Activated gamma-delta T cell treated with Interleukin-2 at 50 U/mL for 16 hours (primary cell): Measurements from ENCODE around the gene LRRC4.

Experiments used
- DNase-seq: peaks from one replicate; pipeline ENCODE4 v3.0.0-alpha.2; 2020

LRRC4 gene

DNA sequence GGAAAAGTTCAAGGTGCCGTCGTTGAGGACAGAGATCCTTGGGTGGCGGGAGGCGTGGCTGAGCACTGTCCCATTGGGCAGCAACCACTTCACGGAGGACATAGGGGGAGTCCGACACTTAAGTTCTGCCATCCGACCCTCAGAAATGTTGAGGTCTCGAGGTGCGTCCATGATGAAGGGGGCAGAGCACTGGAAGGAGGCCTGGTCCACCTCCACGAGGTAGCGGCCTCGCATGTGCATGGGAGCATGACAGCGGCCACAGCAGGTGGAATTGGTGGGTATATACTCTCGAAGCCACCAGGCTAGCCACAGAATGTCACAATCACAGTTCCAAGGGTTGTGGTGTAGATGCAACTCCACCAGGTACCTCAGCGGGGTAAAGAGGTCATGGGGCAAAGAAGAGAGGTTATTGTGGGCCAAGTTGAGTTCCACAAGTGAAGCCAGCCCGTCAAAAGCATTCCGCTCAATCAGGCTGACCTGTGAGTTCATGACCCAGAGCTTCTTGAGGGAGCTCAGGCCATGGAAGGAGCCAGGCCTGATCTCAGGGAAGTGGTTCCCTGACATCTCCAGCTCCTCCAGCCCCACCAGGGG lies 1.7 kb downstream of the LRRC4 start:
- DNase-seq, result no peak

DNA sequence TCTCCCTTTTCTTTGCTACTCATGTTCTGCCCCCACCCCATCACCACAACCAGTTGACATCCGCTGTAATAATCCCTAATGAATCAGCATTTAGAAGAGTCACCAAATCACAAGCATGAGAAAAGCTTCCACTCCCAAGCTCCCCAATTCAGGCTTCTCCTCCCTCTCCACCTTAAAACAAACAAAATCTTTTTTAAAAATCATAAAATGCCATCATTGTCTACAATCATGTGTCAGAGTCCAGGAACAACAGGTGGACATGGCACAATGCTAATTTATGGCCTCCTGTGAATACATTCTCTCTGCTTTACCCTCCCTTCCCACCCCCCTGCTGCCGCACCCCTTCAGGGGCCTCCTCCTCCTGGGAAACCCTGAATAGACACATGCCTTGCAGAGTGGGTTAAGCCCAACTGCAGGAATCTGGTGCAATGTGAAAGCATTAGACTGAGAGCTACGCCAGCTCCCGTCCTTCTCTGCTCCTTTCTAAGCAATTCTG lies 3.7 kb downstream of the LRRC4 start:
- no peak for DNase-seq

DNA sequence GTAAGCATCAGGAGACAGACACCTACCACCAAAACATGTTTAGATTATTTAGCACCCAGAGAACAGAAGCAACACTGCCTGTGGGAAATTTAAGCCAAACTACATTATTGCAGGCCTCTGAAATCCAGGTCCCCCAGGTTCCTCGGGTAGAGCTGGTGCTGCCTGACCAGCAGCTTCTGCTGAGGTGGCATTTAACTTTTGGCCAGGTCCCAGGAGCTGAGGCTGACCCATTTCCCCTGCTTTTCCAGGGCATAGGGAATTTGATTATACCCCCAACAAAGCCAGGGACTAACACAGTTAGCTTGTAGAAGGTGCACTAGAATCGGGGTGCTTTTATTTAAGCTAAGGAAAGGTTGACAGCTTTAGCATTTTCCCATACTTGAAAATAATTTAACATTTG lies 4.7 kb downstream of the LRRC4 start:
- DNase-seq, result no peak

DNA sequence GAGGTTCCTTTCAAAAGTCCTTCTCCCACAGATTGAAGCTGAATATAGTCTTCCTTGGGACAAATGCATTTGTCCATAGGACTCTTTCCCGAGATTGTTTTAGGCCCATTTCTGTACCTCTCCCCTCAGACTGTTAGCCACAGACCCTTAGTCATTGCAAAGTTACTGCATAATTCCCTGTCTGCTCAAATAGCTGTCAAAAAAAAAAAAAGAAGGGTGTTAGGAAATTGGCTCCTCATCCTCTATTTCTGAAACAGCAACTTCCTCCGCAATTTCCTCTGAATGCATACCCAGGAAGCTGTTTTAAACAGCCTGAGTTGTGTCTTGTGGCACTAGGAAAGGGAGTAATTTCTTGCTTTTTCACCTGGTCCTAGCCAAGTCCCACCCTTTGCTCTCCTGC lies 5.4 kb downstream of the LRRC4 start:
- no peak for DNase-seq

DNA sequence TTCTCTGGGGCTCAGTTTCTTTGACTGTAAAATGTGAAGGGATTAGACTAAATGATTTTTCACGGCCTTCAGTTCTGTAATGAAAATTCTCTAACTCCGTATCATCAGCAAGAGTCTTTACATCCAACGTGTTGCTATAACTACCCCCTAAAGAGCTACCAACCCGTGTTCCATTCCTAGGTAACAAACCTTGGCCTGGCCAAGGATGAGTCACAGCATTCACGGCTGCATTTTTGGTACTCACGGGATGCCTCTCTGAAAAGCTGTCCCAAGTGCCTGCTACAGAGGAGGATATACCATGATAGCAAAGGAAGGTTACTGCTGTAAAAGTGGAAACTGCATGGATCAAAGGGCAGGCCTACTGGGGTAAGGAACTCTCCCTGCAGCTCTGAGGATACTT lies 5.9 kb downstream of the LRRC4 start:
- DNase-seq, result no peak

DNA sequence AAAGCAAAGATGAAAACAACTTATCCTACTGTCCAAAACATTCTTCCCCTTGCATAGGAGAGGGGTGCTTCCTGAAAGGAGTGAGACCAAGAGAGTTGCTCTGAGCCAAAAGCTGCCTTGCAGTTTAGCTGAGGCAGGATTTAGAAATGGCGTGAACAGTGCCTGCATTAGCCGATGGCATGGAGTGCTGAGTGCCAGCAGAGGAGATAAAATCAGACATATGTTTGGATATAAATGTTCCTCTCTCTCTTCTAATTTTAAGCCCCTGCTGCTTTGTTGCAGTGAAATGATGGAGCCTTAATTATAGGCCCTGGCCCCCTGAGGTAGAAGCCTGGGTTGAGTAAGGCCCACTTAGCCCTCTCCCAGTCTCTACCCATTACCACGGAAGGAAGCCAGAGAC lies 7.1 kb downstream of the LRRC4 start:
- no peak for DNase-seq

DNA sequence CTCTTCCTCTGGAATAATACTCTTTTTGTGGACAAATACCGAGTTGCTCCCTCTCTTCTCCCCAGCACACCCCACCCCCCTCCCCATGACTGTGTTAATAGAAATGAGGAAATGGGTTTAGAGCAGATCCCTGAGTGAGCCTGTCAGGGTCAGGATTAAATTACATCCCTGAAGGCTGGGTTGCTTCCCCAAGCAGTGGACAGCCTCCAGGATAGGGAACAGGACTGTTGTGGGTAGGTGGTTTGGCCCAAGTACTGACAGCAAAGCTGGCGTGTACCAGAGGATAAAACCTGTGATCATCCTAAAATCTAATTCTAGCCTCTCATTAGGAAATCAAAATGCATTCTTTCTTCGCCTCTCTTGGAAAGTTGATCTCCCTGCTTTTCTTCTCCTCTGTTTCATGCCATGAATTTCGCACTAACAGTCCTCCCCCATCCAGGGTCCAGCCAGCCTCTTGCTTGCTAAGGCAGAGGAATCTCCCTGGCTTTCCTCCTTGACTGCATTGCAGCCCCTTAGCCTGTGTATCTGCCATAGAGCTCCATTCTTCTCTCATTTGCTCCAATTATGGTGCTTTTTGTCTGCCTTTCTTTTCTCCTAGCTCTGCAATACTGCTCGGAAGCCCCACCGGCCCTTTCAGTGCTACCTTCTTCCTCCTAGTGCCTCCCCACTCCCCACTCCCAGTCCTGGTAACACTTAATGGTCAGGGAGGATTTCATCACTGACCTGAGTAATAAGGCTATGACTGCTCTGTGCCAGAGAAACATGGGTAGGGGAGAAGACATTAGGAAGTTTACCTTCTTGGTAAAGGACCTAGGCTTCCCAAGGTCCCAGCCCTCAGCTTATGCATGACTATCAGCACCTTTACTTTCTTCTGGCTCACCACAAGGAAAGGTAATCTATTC lies 8.4 kb downstream of the LRRC4 start:
- DNase-seq, result no peak

DNA sequence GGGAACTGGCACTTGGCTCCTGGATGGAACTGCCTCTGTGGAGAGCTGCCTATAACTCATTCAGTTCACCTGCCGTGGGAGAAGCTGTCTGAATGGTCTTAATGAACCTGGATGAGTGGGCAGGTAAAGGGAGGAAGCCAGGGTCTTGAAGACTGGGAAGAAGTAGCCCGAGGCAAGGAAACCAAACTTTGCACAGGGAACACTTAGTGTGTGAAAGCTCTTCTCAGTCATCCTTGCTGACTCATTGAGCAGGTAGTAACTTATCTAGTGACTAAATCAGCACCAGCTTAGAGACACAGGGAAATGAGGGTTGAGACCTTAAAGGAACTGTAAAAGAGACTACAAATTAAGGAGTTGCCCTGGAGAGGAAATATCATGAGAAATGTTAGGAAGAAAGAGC lies 9.9 kb downstream of the LRRC4 start:
- DNase-seq, result no peak

DNA sequence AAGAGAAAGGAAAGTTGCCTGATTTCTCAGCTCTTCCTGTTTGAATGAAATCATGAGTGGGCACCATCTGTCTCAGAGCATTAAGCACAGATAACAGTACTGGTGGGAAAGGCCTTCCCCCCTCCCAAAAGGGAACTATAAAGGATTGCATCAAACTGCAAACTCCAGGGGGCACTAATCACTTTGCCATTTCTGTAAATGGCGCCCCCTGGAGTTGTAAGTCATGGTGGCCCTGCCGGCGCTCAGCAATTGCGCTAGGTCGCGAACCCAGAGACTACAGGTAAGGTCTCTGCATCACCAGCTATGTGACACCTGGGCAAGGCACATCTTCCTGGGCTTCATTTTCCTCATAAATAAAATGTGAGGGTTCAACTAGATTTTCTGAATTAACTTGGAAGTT lies 11.1 kb downstream of the LRRC4 start:
- DNase-seq, result no peak

DNA sequence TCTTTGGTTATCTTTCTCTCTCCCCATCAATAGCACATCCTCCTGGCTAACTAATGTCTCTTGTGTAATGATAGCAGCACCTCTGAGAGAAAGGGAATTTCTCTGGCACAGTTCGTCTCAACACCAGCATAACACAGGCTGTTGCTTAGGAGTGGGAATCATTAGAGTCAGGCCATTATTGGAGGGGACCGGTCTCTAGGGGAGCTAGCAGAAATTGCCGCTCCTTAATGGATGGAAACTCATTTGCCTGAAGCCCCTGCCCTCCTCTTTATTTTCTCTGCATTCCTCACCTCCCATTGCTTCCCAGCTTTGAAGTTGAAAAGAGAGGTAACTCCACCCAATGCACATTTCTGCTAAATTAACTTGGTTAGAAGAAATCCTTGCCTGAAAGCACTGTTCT lies 11.9 kb downstream of the LRRC4 start:
- no peak for DNase-seq

DNA sequence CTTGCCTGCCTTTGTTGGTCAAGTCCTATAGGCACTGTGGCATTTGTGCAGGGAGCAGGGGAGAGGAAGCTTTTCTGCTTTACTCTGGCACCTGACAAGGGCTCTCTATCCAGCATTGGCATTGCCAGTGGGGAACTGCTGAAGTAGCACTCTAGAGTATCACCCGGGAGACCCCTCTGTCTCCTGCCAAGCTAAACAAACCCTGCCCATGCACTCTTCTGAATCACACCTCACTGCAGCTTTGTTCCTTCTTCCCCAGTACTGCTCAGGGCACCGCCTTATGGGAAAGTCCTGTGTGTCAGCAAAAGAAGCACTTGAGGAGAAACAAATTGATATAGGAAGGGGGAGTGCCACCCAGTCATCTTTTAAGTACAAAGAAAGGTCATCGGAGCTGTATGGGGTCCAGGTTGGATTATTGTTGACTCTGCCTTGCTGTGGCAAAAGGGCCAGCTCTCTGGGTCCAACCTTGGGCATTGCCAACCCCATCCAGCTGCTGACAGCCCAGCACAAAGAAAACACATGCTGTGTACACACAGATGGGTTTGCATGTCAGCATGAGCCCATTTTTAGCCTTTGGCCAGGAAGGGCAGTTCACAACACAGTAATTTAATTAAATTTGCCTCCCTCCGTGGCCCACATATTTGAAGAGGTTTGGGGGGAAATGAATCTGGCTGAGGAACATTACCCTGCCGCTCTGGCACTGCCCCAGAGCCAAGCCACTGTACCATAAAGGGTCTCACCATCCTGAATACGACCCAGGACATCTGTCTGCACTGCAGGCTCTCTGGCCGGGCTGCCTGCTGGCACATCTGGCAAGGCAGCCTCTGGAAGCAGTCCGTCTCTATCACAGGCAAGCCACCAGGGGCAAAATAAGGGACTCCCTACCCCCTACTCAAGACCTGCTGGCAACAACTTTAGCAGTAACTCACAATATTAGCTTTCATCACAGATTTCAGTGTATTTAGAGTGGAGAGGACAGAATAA lies 13.1 kb downstream of the LRRC4 start:
- DNase-seq, result no peak

DNA sequence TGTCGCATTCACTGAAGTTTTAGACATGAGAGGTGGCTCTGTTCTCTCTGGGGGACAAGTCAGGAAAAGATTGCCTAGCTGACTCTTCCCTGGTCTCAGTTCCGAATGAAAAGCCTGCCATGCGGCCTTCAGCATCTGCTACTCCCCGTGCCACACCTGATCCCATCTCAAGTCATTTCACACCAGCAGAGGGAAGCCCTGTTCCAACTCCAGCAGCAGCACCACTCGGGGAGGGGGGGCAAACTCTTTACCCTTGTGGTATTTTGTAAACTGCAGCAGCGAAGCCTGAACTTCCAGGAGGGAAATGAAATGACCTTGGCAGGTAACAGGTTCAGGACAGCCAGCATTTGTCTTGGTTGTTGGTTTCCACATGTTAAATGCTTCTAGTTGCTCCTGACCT lies 13.8 kb downstream of the LRRC4 start:
- DNase-seq, result no peak

DNA sequence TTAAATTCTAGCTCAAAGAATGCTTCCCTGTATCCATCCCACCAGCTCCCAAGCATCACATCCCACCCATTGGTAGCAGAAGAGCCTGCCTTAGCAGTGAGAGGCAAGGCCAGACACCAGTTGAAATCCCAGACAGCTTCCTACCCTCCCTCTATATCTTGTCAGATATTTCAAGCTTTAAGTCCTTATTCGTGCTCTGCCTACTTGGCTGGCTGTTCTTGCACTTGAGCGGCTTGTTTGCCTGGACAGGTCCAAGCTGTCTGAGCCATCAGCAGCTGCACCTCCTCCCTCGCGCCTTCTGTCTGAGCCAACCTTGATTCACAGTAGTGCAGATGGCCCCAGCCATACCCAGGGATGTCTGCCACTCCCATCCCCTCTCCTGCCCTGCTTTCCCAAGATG lies 16.4 kb downstream of the LRRC4 start:
- DNase-seq, result no peak

DNA sequence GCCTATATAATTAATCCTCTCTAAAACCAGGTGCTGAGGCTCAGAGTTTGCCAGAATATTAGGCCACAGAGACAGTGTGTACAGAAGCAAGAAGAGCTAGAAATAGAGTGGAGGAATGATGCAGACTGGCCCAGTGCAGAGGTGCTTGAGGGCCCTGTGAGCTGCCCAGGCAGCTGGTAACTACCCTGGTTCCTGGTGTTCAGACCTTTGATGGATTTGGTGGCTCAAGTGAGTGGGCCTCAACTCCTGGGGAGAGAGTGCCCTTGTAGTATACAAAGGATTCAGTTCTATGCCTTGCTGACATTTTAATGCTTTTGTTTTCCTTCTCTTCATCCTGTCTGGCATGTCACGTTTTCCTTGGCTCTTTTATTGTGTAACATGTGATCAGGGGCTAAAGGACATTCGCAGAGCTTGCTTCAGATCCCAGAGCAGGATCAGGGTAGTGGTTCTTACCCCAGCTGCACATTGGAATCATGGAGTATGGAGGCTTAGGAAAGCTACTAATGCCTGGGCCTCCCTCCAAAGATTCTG lies 20.0 kb downstream of the LRRC4 start:
- no peak for DNase-seq

DNA sequence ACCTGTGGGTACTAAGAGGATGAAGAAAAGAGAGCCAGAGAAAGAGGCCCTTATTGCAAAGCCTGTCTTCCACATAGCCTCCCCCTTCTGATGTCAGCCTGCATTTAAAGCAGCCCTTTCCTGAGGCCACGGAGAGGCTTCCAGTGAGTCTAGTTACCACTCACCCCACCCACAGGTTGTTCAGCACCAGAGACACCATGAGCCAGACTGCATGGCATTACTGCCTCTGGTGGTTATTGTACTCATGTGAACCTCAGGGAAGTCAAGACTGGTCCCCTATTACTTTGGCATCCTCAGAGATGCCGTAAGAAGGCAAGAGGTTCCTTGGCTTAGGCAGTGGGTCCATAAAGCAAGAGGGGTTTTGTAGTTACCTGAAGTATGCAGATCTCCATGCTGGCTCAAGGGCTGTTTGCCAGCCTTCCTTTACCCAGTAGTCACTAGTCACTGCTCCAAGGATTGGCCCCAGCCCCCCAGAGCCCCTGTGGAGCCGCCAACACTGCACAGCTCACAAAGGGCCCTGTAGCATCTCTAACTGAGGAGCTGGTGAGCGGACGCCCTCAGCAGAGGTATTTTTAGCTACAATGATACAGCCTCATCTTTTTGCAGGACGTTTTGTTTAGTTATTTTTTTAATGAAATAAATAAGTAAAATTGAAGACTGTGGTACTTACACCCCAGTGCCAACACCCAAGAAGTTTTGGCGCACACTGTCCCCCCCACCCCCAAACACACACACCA lies 20.7 kb downstream of the LRRC4 start:
- DNase-seq, result no peak

DNA sequence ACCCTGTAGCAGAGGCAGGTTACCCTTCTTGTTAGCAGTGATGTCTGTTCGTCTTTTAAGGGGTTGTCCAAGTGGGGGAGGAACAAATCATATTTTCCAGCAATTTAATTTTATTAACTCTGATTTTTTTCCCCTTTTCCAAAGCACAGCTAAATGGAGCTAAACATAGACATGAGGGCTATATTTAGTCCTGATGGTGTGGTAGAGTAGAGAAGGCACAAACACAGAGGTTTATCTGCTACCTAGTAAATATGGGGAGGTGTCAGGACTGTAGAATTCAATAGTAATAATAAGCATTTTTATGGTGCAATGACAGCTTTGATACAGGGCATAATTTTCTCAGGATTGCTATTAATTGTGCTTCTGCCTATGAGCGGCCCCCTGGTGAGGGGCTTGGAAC lies 22.5 kb downstream of the LRRC4 start:
- no peak for DNase-seq

DNA sequence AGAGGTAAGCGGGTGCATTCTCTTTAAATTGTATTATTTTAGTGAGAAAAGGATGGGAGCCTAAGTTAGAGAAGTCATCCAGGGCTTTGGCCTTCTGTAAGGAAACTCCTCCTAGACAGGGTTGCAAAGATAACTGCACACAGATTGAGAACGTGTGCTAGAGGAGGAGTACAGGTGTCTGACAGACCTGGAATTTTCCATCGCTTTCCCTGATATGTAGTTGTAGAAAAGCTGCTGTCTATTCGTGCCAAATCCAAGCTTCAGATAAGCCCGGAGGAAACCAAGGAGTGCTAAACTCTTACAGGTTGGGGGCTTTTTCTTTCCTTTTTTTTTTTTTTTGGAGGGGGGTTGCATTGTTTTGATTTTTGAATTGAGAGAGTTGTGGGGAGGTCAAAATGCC lies 23.1 kb downstream of the LRRC4 start:
- no peak for DNase-seq

DNA sequence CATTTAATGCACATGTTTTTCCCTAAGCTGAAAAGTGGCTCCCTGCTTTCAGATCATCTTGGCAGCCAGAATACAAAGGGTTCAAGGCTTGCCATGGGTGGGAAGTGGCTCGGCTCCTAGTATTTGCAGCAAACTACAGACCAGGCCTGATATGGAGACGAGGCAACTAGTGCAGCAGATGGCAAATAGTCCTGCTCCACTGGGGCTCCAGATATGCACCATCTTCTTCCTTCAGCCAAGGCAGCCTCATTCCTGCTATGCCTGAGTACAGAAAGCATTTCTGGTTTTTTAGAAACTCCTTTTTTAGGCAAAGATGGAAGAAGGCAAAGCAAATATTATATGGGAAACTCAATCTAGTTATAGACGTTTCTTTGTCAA lies 23.9 kb downstream of the LRRC4 start:
- no peak for DNase-seq

DNA sequence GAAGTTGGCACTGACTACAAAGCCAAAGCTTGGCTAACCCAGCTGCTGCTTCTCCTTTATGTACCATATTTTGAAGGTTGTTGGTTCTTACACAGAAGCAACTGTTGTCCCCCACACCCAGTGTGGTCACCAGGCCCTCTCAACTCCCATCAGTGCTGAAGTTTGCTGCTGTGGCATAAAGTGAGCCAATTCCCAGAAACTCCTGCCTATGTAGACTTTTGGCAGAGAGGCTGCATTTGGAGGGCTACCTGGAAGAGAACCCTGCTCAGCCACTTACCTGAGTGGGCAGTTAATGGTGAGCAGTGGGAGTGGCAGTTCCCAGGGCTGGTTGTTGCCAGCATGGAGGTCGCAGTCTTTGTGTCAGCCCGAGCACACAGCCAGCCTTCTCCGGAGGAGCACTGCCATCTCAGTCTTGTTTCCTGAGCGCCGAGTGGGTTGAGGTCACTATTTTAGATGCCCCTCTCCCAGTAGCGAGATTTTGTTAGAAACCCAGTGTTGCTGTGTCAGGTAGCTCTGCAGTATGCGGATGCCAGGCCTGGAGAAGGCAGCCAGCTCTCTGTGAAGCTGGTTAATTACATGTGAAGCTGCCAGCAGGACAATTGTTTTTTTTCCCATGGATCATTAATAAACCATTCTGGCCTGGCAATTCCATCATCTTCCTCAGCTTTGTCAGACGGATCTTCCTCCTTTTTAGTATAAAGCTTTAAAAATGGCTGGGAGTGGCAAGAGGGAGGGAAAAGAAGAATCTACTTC lies 24.5 kb downstream of the LRRC4 start:
- DNase-seq, result no peak

DNA sequence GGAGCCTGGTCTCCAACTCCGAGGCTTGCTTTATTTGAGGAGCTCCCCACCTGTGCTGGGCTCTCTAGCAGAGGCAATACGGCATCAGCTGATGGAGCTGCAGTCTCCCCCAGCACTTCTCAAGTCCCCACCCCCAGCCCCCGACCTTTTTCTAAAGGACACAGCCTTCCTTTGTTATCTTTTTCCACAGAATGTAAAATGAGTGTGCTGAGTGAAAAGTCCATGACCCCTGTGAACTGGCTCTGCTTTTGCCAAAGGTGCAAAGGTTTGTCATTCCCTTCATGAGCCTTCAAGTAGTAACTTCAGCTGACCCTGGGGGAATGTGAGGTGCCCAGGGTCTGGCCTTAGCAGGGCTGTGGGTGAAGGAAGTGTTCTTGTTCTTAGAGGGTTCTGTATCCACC lies 25.5 kb downstream of the LRRC4 start:
- DNase-seq, result no peak

DNA sequence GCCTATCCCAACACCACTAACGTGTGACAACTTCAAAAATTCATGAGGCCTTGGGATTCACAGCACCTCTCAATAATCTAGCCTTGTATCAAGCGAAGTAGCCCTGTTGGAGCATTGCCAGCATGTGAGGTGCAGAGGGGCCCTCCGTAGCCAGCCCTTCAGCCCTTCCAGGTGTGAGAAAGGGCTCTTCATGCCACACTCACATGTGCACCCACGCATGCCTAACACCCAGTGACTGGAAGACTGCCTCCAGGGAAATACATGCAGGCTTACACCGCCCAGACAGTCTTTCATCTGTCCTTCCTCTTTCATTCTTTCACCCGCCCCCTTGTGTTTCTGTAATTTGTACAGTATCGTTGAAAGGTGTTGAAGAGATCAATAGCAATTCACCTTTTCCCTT lies 26.1 kb downstream of the LRRC4 start:
- DNase-seq, result no peak

DNA sequence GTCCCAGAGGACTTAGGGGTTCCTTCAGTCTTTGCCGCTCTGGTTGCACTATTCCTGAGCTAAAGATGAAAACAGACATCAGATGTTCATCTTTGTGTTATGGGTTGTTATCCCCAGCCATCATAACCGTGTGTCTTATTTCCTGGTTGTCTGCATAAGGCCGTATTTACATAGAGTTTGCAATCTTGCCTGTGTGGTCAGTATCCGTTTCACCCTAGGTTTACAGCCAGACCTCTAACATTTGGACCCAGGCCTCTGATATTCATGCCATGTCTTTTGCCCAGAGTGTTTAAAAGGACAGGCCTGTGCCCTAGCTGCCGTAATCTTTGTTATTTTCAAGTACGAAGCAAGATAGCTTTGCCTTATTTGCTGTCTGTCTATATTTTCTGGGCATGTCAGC lies 26.6 kb downstream of the LRRC4 start:
- DNase-seq, result no peak
